ENCODE results near the gene DOCK1.

The DOCK1 gene

DNA sequence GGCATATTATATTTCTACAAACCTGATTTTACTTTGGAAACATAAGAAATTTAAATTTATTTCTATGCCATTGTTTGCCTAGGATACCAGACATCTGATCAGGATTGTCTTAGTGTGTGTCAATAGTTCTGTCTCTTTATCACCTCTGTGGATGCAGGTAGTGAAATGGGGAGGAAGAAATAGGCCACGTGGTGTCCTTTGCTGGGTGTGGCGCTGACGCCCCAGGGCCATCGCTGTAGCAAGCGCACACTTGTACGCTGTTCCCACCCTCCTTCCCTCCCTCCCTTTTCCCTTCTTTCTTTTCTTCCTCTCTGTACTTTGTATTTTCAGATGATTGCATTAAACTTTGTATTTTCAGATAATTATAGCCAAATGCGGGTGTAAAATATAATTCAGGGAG is 5.0 kb downstream of the DOCK1 start:
- H3K9me2 ChIP-seq (replicated peaks; ENCODE audit: insufficient read depth, low read length): no peaks in the 10 kb centered on the region
- H3K4me3 ChIP-seq (ENCODE audit: low read length): no peak overlapping the region
- H3K79me2 ChIP-seq (ENCODE audit: low read length): no peaks in the 10 kb centered on the region
- H3F3A ChIP-seq (ENCODE audit: insufficient read depth, low read length): no peaks in the 10 kb centered on the region
- no peaks in the 10 kb centered on the region for H3K36me3 ChIP-seq (replicated peaks; ENCODE audit: insufficient read depth, low read length)
- no peak overlapping the region for H3K27ac ChIP-seq (ENCODE audit: low read length)
- no peak overlapping the region for H2AFZ ChIP-seq (ENCODE audit: low read length)
- no peak overlapping the region for H3K9ac ChIP-seq (ENCODE audit: low read length)
- no peaks in the 10 kb centered on the region for H3K27me3 ChIP-seq (replicated peaks; ENCODE audit: insufficient read depth, low read length)
- no peaks in the 10 kb centered on the region for H3K4me1 ChIP-seq (ENCODE audit: low read length)
- DNase-seq: no peak
- H3K9me3 ChIP-seq (replicated peaks; ENCODE audit: insufficient read depth, low read length): no peaks in the 10 kb centered on the region
- H4K20me1 ChIP-seq (ENCODE audit: insufficient read depth, low read length): no peaks in the 10 kb centered on the region
- H3K4me2 ChIP-seq (ENCODE audit: low read depth, low read length): no peak overlapping the region
- TF ChIP-seq EZH2 (optimal IDR thresholded peaks at IDR 0.05; ENCODE audit: low read depth, low read length) (no peak), EZH2phosphoT487 (IDR thresholded peaks at IDR 0.05; ENCODE audit: low read length) (no peak)
- TF ChIP-seq, protein P1, sequence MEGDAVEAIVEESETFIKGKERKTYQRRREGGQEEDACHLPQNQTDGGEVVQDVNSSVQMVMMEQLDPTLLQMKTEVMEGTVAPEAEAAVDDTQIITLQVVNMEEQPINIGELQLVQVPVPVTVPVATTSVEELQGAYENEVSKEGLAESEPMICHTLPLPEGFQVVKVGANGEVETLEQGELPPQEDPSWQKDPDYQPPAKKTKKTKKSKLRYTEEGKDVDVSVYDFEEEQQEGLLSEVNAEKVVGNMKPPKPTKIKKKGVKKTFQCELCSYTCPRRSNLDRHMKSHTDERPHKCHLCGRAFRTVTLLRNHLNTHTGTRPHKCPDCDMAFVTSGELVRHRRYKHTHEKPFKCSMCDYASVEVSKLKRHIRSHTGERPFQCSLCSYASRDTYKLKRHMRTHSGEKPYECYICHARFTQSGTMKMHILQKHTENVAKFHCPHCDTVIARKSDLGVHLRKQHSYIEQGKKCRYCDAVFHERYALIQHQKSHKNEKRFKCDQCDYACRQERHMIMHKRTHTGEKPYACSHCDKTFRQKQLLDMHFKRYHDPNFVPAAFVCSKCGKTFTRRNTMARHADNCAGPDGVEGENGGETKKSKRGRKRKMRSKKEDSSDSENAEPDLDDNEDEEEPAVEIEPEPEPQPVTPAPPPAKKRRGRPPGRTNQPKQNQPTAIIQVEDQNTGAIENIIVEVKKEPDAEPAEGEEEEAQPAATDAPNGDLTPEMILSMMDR (IDR thresholded peaks at IDR 0.05; ENCODE audit: low read length): no peak

DNA sequence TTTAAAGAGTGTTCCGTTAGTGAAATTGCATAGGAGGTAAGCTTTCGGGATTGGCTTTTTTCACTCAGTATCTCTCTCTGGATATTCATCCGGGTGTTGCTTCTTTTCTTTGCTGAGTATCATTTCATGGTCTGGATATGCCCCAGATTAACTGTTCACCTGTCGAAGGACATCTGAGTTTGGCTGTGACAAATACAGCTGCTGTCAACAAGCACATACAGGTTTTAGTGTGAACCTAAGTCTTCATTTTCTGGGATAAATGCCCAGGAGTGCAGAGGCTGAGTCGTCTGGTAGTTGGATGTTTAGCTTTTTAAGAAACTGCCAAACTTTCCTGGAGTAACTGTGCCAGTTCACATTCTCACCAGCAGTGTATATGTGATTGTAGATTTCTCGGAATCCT is 5.6 kb downstream of the DOCK1 start:
- Histone ChIP-seq H3K79me2 (ENCODE audit: low read length) (no peaks in the 10 kb centered on the region), H3K4me3 (ENCODE audit: low read length) (no peak overlapping the region), H3K4me1 (ENCODE audit: low read length) (no peaks in the 10 kb centered on the region), H4K20me1 (ENCODE audit: insufficient read depth, low read length) (no peaks in the 10 kb centered on the region), H3K9me3 (replicated peaks; ENCODE audit: insufficient read depth, low read length) (no peaks in the 10 kb centered on the region), H3F3A (ENCODE audit: insufficient read depth, low read length) (no peaks in the 10 kb centered on the region), H3K27me3 (replicated peaks; ENCODE audit: insufficient read depth, low read length) (no peaks in the 10 kb centered on the region), H3K27ac (ENCODE audit: low read length) (no peak overlapping the region), H3K9me2 (replicated peaks; ENCODE audit: insufficient read depth, low read length) (no peaks in the 10 kb centered on the region), H3K36me3 (replicated peaks; ENCODE audit: insufficient read depth, low read length) (no peaks in the 10 kb centered on the region), H3K9ac (ENCODE audit: low read length) (no peak overlapping the region), H2AFZ (ENCODE audit: low read length) (no peak overlapping the region), H3K4me2 (ENCODE audit: low read depth, low read length) (no peak overlapping the region)
- no peak for DNase-seq
- no peak for TF ChIP-seq EZH2phosphoT487 (IDR thresholded peaks at IDR 0.05; ENCODE audit: low read length)
- TF ChIP-seq EZH2 (optimal IDR thresholded peaks at IDR 0.05; ENCODE audit: low read depth, low read length): no peak
- TF ChIP-seq, protein P1 (IDR thresholded peaks at IDR 0.05; ENCODE audit: low read length): no peak

DNA sequence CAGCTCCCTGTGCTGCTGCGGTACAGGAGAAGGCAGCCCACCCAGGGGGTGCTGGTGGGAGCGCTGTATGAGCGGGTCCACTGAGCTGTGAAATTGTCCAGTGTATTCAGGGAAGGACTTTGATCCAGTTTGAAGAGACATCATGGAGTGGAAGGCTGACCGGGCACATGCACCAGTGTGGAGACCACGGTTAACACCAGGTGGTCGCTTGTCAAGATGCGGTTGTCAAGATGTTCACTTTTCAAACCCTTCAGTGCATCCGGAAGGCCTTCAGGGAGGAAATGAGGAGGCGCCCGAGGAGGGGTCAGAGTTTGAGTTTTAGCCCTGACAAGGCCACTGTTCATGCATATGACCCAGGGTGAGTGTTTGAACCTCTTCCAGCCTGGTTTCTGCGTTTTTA is 6.1 kb downstream of the DOCK1 start:
- TF ChIP-seq EZH2phosphoT487 (IDR thresholded peaks at IDR 0.05; ENCODE audit: low read length) (no peak), EZH2 (optimal IDR thresholded peaks at IDR 0.05; ENCODE audit: low read depth, low read length) (no peak)
- TF ChIP-seq, protein P1 (IDR thresholded peaks at IDR 0.05; ENCODE audit: low read length): no peak

More for the DNA sequence above, 6.1 kb downstream of the DOCK1 start:
- Histone ChIP-seq H3K9me3 (replicated peaks; ENCODE audit: insufficient read depth, low read length) (no peaks in the 10 kb centered on the region), H3F3A (ENCODE audit: insufficient read depth, low read length) (no peaks in the 10 kb centered on the region), H3K9ac (ENCODE audit: low read length) (no peak overlapping the region), H4K20me1 (ENCODE audit: insufficient read depth, low read length) (no peaks in the 10 kb centered on the region), H3K27ac (ENCODE audit: low read length) (no peak overlapping the region), H3K4me2 (ENCODE audit: low read depth, low read length) (no peak overlapping the region), H3K4me1 (ENCODE audit: low read length) (no peaks in the 10 kb centered on the region), H3K79me2 (ENCODE audit: low read length) (no peaks in the 10 kb centered on the region), H2AFZ (ENCODE audit: low read length) (no peak overlapping the region), H3K4me3 (ENCODE audit: low read length) (no peak overlapping the region), H3K9me2 (replicated peaks; ENCODE audit: insufficient read depth, low read length) (no peaks in the 10 kb centered on the region), H3K27me3 (replicated peaks; ENCODE audit: insufficient read depth, low read length) (no peaks in the 10 kb centered on the region), H3K36me3 (replicated peaks; ENCODE audit: insufficient read depth, low read length) (no peaks in the 10 kb centered on the region)
- DNase-seq: no peak

Data from MM.1S (cell line).